IPS-NIHi7 (cell line): Measurements from ENCODE around the gene DNAH7.

Experiments used
- DNase-seq: peaks from one replicate; pipeline ENCODE4 v3.0.0; 2012; ENCODE audit warnings: mixed read lengths; ENCODE audit errors: extremely low spot score

Gene DNAH7

GRCh38 chr2:195808189-195808588, 260.4 kb downstream of the DNAH7 start:
- DNase-seq = no peak

GRCh38 chr2:195805283-195805976, 263.2 kb downstream of the DNAH7 start:
- peak; percentile 23 for DNase-seq

- DNase-seq = no peak
Observed at GRCh38 chr2:195795879-195796278, 272.8 kb downstream of the DNAH7 start.

- DNase-seq = no peak
Observed at GRCh38 chr2:195793881-195794280, 274.8 kb downstream of the DNAH7 start.

DNA sequence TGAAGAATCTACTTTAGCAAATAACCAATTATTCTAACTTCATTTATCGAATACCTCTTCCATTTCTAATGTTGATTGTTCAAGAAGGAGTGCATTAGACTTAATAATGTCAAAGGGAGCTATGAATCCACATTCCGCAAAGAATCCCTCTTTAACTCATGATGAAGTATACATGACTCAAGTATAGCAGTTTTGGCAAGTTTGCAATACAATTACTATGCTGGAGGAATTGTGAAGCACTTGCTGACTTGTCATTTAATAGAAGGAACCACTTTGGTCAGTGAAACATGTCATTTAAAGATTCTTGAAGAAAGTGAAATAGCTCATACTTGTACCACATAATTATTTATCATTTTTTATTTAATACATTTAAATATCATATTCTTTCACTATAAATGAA, 286.5 kb downstream of the DNAH7 start:
- DNase-seq = no peak

DNA sequence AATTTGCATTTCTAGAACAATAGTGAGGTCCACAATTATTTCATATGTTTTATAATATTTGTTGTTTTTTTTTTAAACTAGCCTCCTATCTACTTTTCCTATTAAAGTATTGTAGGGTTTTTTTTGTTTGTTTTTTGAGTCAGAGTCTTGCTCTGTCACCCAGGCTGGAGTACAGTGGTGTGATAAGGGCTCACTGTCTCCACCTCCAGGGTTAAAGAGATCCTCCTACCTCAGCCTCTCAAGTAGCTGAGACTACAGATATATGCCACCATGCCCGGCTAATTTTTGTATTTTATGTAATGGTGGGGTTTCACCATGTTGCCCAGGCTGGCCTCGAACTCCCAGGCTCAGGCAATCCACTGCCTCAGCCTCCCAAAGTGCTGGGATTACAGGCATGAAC, 289.1 kb downstream of the DNAH7 start:
- DNase-seq = no peak

DNA sequence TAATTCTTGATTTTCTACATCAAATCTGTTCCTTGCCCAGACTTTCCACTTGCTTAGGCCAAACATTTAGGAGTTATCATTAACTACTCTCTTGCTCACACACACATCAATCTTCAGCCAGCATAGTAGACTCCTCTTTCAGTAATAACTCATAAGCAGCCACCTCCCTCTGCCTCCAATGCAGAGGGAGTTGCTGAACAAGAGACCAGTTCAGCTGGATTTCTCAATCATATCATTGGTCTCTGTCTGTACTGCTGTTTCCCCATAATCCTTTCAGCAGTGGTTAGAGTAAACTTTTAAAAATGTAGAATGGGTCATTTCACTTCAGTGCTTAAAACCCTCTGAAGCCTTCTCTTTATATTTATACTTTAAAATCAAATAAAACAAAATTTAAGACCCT, 298.7 kb downstream of the DNAH7 start:
- no peak for DNase-seq

GRCh38 chr2:195768431-195768830, 300.2 kb downstream of the DNAH7 start:
- DNase-seq = no peak

DNA sequence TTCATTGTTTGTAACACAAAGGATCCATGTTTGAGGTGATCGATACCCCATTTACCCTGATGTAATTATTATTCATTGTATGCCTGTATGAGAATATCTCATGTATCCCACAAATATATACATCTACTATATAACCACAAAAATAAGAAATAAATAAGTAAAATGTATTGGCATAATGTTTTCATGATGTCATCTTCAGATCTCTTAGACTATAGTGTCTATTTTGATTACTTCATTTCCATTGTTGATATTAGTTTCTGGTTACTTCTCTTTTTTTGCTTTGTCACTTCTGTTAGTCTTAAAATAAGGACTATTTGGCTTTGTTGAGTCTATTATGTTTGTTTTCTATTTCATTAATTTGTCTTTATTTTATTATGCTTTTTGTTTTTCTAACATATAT, 301.9 kb downstream of the DNAH7 start:
- DNase-seq = no peak

DNA sequence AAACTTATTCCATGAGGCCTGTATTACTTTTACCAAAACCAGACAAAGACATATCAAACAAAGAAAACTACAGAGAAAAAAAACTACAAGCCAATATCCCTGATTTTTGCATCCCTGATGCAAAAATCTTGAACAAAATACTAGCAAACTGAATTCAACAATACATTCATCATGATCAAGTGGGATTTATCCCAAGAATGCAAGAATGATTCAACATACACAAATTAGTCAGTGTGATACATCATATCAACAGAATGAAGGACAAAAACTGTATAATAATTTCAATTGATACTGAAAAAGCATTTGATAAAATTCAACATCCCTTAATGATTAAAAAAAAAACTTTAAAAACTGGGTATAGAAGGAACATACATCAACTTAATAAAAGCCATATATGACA, 304.8 kb downstream of the DNAH7 start:
- DNase-seq = no peak

DNA sequence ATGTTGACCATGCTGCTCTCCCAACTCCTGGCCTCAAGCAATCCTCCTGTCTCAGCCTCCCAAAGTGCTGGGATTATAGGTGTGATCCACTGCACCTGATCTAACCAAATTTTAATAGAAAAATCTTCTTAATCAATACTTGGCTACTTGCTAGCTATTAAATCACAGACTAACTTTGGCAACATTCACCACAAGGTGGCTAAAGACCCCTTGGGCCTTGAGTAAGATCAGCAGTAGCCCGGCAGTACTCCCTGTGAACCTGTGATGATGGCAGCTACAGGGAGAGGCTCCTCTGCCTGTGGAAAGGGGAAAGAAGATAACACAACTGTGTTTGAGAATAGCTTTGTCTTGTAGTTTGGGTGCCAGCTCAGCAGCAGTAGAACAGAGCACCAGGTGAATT, 308.8 kb downstream of the DNAH7 start:
- no peak for DNase-seq

DNA sequence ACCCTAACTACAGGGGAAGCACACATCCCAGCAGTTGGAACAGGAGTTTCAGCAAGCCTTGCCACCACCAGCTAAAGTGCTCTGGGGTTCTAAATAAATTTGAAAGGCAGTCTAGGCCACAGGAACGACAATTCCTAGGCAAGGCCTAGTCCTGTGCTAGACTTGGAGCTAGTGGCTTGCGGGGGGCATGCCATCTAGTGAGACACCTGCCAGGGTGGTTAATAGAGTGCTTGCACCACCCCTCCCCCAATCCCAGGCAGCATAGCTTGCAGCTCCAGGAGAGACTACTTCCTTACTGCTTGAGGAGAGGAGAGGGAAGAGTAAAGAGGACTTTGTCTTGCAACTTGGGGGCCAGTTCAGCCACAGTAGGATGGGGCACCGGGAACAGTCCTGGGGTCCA, 309.8 kb downstream of the DNAH7 start:
- no peak for DNase-seq

GRCh38 chr2:195756218-195756942, 312.3 kb downstream of the DNAH7 start:
- no peak for DNase-seq

DNA sequence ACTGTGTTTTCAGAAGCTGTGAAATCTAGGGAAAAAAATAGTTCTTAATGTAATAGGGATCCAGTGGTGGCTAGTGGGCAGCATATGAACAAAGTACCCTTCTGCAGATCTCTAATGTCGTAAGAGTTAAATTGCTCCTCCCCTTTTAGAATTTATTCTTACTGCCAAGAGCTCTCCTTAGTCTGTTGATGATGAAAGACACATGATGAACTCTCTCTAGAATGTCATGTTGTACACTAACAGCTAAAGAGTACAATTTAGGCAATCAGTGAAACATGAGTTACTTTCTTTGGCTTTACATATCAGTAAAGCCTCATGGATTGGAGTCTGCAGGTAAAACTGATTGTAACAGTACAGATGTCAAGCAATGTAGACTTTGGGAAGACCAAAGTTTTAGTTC, 327.4 kb downstream of the DNAH7 start:
- DNase-seq = no peak

GRCh38 chr2:195737511-195738325, 330.9 kb downstream of the DNAH7 start:
- DNase-seq = no peak

GRCh38 chr2:195735347-195735746, 333.3 kb downstream of the DNAH7 start:
- no peak for DNase-seq

- no peak for DNase-seq
Observed at GRCh38 chr2:195734931-195735330, 333.7 kb downstream of the DNAH7 start.

- no peak for DNase-seq
Observed at GRCh38 chr2:195734395-195734794, 334.2 kb downstream of the DNAH7 start.

GRCh38 chr2:195733831-195734230, 334.8 kb downstream of the DNAH7 start:
- DNase-seq = no peak

DNA sequence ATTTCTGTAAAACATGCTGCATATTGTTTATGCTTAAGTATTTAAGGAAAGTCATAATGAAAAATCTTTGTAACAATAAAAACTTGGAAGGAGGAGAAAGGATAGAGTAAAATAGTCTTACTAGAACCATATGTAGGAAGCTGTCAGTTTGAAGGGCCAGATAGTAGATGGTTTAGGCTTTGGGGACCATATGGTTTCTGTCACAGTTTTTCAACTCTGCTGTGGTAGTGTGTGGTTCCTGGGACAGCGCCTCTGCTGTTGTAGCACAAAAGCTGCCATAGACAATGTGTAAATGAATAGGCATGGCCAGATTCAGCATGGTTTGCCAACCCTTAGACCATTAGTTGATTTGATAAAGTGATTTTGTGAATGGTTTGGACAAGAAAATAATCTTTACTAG, 336.1 kb downstream of the DNAH7 start:
- no peak for DNase-seq

DNA sequence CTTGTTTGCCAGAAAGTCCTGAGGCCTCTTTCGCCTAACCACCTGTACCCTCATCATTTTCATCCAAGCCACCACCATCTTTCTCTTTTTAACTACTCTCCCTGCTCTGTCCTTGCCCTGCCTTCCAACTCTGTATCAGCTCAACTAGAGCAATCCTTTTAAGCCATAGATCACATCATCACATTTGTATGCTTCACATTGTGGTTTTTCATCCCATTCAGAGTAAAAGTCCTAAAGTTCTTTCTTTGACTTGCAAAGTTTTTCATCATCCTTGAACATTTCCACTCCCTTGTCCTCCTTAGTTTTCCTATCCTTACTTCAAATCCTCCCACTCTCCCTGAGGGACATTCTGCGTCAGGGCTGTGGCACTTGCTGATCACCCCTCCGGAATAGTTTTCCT, 337.7 kb downstream of the DNAH7 start:
- no peak for DNase-seq

GRCh38 chr2:195727106-195727505, 341.5 kb downstream of the DNAH7 start:
- DNase-seq = no peak

DNA sequence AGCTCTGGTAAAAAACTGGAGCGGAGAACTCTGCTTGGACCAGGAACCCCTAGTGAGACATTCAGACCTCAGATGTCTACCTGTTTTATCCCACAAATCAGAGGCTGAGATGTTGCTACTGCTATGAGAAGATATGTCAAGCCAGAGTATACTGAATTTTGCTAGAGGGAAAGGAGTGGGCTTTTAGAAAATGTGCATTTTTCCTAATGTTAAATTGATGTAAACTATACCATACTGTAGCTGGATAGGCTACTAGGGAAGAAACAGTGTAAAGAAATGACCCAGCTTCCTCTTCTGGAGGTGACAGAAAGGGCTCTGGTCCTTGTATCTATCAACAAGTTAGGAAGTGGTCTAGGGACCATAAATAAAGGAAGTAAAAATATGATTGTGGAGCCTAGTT, 346.6 kb downstream of the DNAH7 start:
- DNase-seq = no peak
